Nephron progenitor cell (in vitro differentiated cells): ENCODE measurements around the gene CCL8.

Source experiments
- DNase-seq: peaks from one replicate; pipeline ENCODE4 v3.0.0; 2021
- H3K27ac Mint-ChIP-seq: 2 replicates; pipeline ENCODE4 v1.8.0; 2021; ENCODE audit warnings: mild to moderate bottlenecking, moderate library complexity, mixed read lengths
- H3K27me3 Mint-ChIP-seq: 2 replicates; pipeline ENCODE4 v1.8.0; 2021; ENCODE audit warnings: mild to moderate bottlenecking, low read depth, mixed read lengths; ENCODE audit not compliant: poor library complexity
- H3K36me3 Mint-ChIP-seq: 2 replicates; pipeline ENCODE4 v1.8.0; 2021; ENCODE audit warnings: low read depth, mixed read lengths
- H3K4me1 Mint-ChIP-seq: 2 replicates; pipeline ENCODE4 v1.8.0; 2021; ENCODE audit warnings: mixed read lengths
- H3K4me3 Mint-ChIP-seq: 2 replicates; pipeline ENCODE4 v1.8.0; 2021; ENCODE audit warnings: mild to moderate bottlenecking, moderate library complexity, mixed read lengths
- H3K9me3 Mint-ChIP-seq: 2 replicates; pipeline ENCODE4 v1.8.0; 2021; ENCODE audit warnings: mild to moderate bottlenecking, moderate library complexity, mixed read lengths
- TF ChIP-seq, protein P1 (sequence below): fragments of 200-600 bp; sonication (generic); IDR thresholded peaks from 2 replicates; pipeline ENCODE4 v1.5.0; 2021; ENCODE audit warnings: antibody characterized with exemption

CCL8 gene

DNA sequence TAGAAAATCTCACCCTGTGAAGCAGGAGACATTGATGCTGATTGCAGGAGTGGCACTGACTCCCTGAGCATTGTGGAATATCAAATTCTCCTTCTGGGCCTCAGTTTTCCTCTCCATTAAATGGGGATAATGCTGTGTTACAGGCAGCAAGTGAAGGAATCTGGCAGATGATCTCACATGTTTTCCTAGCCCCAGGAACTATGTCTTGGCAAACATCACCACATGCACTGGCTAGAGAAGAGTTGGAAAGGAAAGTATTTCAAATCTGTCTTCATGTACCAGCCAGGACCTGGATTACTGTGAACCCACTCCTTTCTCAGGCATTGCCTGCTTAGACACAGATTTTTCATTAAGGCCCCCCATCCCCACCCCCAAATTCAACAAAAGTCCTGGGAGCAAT, 13.6 kb upstream of the CCL8 start:
- H3K36me3 Mint-ChIP-seq = no peaks in the 10 kb centered on the region
- no peak overlapping the region for H3K4me3 Mint-ChIP-seq
- peaks cover 14% of the 10 kb centered on the region for H3K27me3 Mint-ChIP-seq
- peaks cover 14% of the 10 kb centered on the region for H3K4me1 Mint-ChIP-seq
- TF ChIP-seq, protein P1, sequence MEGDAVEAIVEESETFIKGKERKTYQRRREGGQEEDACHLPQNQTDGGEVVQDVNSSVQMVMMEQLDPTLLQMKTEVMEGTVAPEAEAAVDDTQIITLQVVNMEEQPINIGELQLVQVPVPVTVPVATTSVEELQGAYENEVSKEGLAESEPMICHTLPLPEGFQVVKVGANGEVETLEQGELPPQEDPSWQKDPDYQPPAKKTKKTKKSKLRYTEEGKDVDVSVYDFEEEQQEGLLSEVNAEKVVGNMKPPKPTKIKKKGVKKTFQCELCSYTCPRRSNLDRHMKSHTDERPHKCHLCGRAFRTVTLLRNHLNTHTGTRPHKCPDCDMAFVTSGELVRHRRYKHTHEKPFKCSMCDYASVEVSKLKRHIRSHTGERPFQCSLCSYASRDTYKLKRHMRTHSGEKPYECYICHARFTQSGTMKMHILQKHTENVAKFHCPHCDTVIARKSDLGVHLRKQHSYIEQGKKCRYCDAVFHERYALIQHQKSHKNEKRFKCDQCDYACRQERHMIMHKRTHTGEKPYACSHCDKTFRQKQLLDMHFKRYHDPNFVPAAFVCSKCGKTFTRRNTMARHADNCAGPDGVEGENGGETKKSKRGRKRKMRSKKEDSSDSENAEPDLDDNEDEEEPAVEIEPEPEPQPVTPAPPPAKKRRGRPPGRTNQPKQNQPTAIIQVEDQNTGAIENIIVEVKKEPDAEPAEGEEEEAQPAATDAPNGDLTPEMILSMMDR = no peak
- DNase-seq = no peak
- no peak overlapping the region for H3K27ac Mint-ChIP-seq
- H3K9me3 Mint-ChIP-seq = no peaks in the 10 kb centered on the region

DNA sequence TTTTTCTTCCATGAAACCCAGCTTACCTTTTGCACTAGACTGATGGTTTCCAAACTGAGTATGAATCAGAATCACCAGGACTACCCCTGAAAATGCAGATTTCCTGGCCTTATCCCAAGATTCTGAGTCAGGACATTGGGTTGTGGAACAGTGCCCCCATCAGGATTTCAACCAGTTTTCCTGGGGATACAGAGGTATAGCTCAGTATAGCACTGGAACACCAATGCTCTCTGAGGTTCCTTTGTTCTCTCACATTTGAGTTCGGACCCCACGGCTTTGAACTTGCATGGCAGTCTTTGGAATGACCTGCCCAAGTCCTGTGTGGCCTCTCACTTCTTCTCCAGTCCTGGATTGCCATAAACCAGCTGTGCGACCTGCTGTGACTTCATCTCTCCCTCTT, 12.8 kb upstream of the CCL8 start:
- TF ChIP-seq, protein P1 = no peak
- Mint-ChIP-seq H3K27ac (no peak overlapping the region), H3K4me1 (peaks cover 10% of the 10 kb centered on the region), H3K27me3 (peaks cover 14% of the 10 kb centered on the region), H3K36me3 (no peaks in the 10 kb centered on the region), H3K9me3 (no peaks in the 10 kb centered on the region), H3K4me3 (no peak overlapping the region)
- DNase-seq = no peak

DNA sequence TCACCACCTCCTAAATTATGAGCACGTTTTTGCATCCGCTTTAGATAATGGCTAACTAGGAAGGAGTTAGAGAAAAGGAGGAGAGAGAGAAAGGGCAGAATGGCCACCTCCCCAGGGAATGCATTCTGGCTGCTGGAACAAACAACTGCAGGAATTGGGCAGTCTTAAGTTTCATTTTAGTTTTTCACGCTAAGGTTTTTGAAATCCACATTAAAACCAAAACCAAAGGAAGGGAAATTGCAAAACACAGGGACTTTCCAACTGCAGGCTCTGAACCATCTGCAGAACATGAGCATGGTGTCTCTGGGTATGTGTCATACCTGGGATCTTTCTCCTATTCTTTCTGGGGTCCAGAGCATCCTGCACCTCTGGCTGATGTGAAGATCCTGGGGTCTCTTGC, 12.1 kb upstream of the CCL8 start:
- Mint-ChIP-seq H3K36me3 (no peaks in the 10 kb centered on the region), H3K4me3 (no peak overlapping the region), H3K4me1 (peaks cover 4% of the 10 kb centered on the region), H3K27me3 (peaks cover 17% of the 10 kb centered on the region), H3K27ac (no peak overlapping the region), H3K9me3 (no peaks in the 10 kb centered on the region)
- no peak for DNase-seq
- TF ChIP-seq, protein P1 = no peak

DNA sequence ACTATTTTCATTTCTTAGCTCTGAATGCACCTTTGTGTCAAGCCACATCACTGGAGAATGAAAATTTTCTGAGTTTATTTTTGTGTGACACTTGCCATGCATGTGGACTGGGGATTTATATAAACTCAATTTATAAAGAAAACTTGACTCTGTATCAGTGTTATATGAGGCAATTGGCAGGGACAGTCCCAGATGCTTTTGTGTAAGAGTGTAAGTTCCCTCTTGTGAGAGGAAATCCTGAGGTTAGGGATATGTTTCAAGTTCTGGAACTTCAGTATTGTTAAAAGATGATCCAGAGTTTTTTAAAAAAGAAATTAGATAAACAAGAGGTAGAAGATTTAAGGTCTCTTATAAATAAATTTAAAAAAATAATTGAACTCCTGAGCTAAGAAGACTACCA, 10.9 kb upstream of the CCL8 start:
- Mint-ChIP-seq H3K27ac (no peak overlapping the region), H3K9me3 (no peaks in the 10 kb centered on the region), H3K36me3 (no peaks in the 10 kb centered on the region), H3K27me3 (peaks cover 22% of the 10 kb centered on the region), H3K4me3 (no peak overlapping the region), H3K4me1 (peaks cover 4% of the 10 kb centered on the region)
- TF ChIP-seq, protein P1 = no peak
- no peak for DNase-seq

DNA sequence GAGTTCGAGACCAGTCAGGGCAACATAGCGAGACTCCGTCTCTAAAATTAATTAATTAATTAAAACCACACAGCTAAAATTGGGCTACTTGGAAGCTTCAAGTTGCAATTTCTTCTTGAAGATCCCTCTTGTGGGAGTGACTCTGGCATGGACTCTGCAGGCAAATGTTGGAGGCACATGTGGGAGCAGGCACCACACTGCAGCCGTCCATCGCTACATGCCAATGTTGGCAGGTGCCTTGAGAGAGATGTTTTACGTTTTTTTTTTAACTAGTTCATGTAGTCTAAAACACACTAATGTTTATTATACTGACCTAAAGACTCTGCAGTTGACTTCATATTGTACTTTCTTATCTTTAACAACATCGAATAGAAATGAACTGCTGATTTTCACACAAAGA, 7.9 kb upstream of the CCL8 start:
- Mint-ChIP-seq H3K27me3 (peaks cover 37% of the 10 kb centered on the region), H3K9me3 (no peaks in the 10 kb centered on the region), H3K4me3 (no peak overlapping the region), H3K36me3 (no peaks in the 10 kb centered on the region), H3K27ac (no peak overlapping the region), H3K4me1 (peaks cover 4% of the 10 kb centered on the region)
- TF ChIP-seq, protein P1 = no peak
- no peak for DNase-seq

DNA sequence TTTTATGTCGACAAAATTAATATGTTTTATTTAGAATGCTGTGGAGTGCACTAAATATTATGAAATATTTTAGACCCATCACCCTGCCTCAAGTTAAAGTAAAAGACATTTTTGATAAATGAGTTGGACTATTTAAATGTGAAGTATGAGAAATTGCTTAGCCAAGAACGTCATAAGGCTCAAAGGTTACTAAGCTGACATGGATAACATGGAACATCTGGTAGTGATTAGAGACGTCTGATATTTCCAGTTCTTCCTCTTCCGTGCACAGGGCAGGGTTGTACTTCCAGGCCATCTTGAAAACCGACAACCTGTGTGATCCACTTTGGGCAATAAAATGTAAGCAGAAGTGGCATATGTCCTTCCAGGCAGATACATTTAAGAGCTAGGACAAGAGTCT, 7.2 kb upstream of the CCL8 start:
- no peak overlapping the region for H3K27ac Mint-ChIP-seq
- H3K4me3 Mint-ChIP-seq = no peak overlapping the region
- TF ChIP-seq, protein P1 = no peak
- no peaks in the 10 kb centered on the region for H3K4me1 Mint-ChIP-seq
- DNase-seq = no peak
- no peaks in the 10 kb centered on the region for H3K9me3 Mint-ChIP-seq
- peaks cover 34% of the 10 kb centered on the region for H3K27me3 Mint-ChIP-seq
- H3K36me3 Mint-ChIP-seq = no peaks in the 10 kb centered on the region
